PC-3 (cell line): Measurements from ENCODE around the gene SEPTIN2. TPM values are rescaled to one million over a fixed set of nuclear protein-coding genes. Genes with fewer than 3 reads are reported as not detected.

Experiments used
- ATAC-seq: fragments of 200-7000 bp; cut with Tn5 transposase; 2 replicates; pipeline ENCODE4 v1.9.1; 2020; ENCODE audit warnings: mild to moderate bottlenecking, moderate library complexity
- BruUV-seq: library from RNA; stranded (reverse); fragments of 400-500 nt; replicated peaks from 2 replicates; lab custom pipeline; 2021; lab: Mats Ljungman, UMichigan
- CTCF ChIA-PET: fragments of 300-600 bp; sonication (Branson Sonifier 250); formaldehyde crosslinking; loops from one replicate; lab custom pipeline; 2022; ENCODE audit warnings: antibody characterized with exemption; lab: Charles Lee
- POLR2A ChIA-PET: fragments of 300-600 bp; sonication (Branson Sonifier 250); formaldehyde crosslinking; loops from one replicate; lab custom pipeline; 2022; ENCODE audit warnings: antibody characterized with exemption; ENCODE audit not compliant: unreplicated experiment; lab: Charles Lee
- DNase-seq: peaks from one replicate; pipeline ENCODE4 v3.0.0-alpha.2; 2015
- H2AFZ ChIP-seq: fragments of 300-600 bp; sonication (generic); 2 replicates; pipeline ENCODE4 v1.6.0; 2016; ENCODE audit warnings: antibody characterized with exemption, low read length
- H3F3A ChIP-seq: fragments of 300-600 bp; sonication (generic); one replicate; pipeline ENCODE4 v1.6.0; 2017; ENCODE audit warnings: antibody characterized with exemption, low read length, control low read depth, mild to moderate bottlenecking; ENCODE audit not compliant: unreplicated experiment
- H3K27ac ChIP-seq: fragments of 300-600 bp; sonication (generic); 2 replicates; pipeline ENCODE4 v1.5.1; 2016; ENCODE audit warnings: mild to moderate bottlenecking, low read length
- H3K27me3 ChIP-seq: fragments of 300-600 bp; sonication (generic); 2 replicates; pipeline ENCODE4 v1.6.1; 2016; ENCODE audit warnings: low read length, mixed read lengths
- H3K36me3 ChIP-seq: fragments of 300-600 bp; sonication (generic); 2 replicates; pipeline ENCODE4 v1.6.1; 2016; ENCODE audit warnings: low read depth, mixed run types, low read length, mixed read lengths
- H3K4me1 ChIP-seq: fragments of 300-600 bp; sonication (generic); 2 replicates; pipeline ENCODE4 v1.5.1; 2016; ENCODE audit warnings: low read length; ENCODE audit not compliant: insufficient read depth
- H3K4me2 ChIP-seq: fragments of 300-600 bp; sonication (generic); 2 replicates; pipeline ENCODE4 v1.6.0; 2016; ENCODE audit warnings: low read length
- H3K4me3 ChIP-seq: fragments of 300-600 bp; sonication (generic); 2 replicates; pipeline ENCODE4 v1.5.1; 2016; ENCODE audit warnings: mild to moderate bottlenecking, low read length, mixed read lengths
- H3K79me2 ChIP-seq: fragments of 300-600 bp; sonication (generic); 2 replicates; pipeline ENCODE4 v1.6.1; 2017; ENCODE audit warnings: low read length, mixed read lengths
- H3K9ac ChIP-seq: fragments of 300-600 bp; sonication (generic); 2 replicates; pipeline ENCODE4 v1.6.0; 2016; ENCODE audit warnings: mild to moderate bottlenecking, low read length
- H3K9me2 ChIP-seq: fragments of 300-600 bp; sonication (generic); replicated peaks from 2 replicates; pipeline ENCODE4 v1.6.1; 2016; ENCODE audit warnings: mixed run types, low read length, mixed read lengths
- H3K9me3 ChIP-seq: fragments of 300-600 bp; sonication (generic); 2 replicates; pipeline ENCODE4 v1.6.1; 2016; ENCODE audit warnings: low read length, mixed read lengths
- H4K20me1 ChIP-seq: fragments of 300-600 bp; sonication (generic); 2 replicates; pipeline ENCODE4 v1.6.1; 2016; ENCODE audit warnings: low read length, mixed read lengths
- EZH2 ChIP-seq: fragments of 300-600 bp; sonication (generic); IDR thresholded peaks from one replicate; pipeline ENCODE4 v1.6.1; 2017; ENCODE audit warnings: antibody characterized with exemption, mild to moderate bottlenecking, low read length; ENCODE audit not compliant: unreplicated experiment
- EZH2phosphoT487 ChIP-seq: fragments of 300-600 bp; sonication (generic); IDR thresholded peaks from 2 replicates; pipeline ENCODE4 v1.6.1; 2018; ENCODE audit warnings: mild to moderate bottlenecking, antibody characterized with exemption, low read length, borderline replicate concordance
- intact Hi-C: fragments of 100-400 bp; cut with micrococcal nuclease; formaldehyde crosslinking; loops from 2 replicates; pipeline ENCODE4 v1.9.0; 2023
- total RNA-seq: library from RNA; depleted of rRNA; stranded (reverse); fragments of >200 nt; gene quantifications from 2 replicates; pipeline ENCODE4 v1.2.3, GENCODE V29; 2014
- TF ChIP-seq, protein P1 (sequence below): fragments of 300-600 bp; sonication (generic); conservative IDR thresholded peaks from 2 replicates; pipeline ENCODE4 v1.5.1; 2017; ENCODE audit warnings: antibody characterized with exemption, low read depth, mild to moderate bottlenecking, low read length

SEPTIN2 gene
- total RNA-seq, 1 experiment from 2014 or later = 185 TPM

- ATAC-seq = no peak
- no peaks in the 10 kb centered on the region for H3K9me3 ChIP-seq
- no peak for DNase-seq
- peaks cover 35% of the 10 kb centered on the region for H4K20me1 ChIP-seq
- intact Hi-C loops = loop anchor here (2.0 to 5.0 kb wide), 3 partner anchors 35 to 150 kb away; partner anchors contain the start of gene STK25
- no peaks in the 10 kb centered on the region for H3K9me2 ChIP-seq
- no peak for TF ChIP-seq EZH2phosphoT487
- TF ChIP-seq, protein P1, sequence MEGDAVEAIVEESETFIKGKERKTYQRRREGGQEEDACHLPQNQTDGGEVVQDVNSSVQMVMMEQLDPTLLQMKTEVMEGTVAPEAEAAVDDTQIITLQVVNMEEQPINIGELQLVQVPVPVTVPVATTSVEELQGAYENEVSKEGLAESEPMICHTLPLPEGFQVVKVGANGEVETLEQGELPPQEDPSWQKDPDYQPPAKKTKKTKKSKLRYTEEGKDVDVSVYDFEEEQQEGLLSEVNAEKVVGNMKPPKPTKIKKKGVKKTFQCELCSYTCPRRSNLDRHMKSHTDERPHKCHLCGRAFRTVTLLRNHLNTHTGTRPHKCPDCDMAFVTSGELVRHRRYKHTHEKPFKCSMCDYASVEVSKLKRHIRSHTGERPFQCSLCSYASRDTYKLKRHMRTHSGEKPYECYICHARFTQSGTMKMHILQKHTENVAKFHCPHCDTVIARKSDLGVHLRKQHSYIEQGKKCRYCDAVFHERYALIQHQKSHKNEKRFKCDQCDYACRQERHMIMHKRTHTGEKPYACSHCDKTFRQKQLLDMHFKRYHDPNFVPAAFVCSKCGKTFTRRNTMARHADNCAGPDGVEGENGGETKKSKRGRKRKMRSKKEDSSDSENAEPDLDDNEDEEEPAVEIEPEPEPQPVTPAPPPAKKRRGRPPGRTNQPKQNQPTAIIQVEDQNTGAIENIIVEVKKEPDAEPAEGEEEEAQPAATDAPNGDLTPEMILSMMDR = no peak
- TF ChIP-seq EZH2 = no peak
- H3F3A ChIP-seq = no peaks in the 10 kb centered on the region
- no TSS peak for BruUV-seq
- H3K36me3 ChIP-seq = peaks cover 21% of the 10 kb centered on the region; the same call in 1 of the 2 replicates
- no peaks in the 10 kb centered on the region for H3K27me3 ChIP-seq
- peak overlapping the region; percentile 91; the same call in 1 of the 2 replicates for H3K9ac ChIP-seq
- H3K4me1 ChIP-seq = peaks cover 18% of the 10 kb centered on the region
- H2AFZ ChIP-seq = no peak overlapping the region
- peak overlapping the region; percentile 97 for H3K4me2 ChIP-seq
- peaks cover 53% of the 10 kb centered on the region for H3K79me2 ChIP-seq
- H3K27ac ChIP-seq = no peak overlapping the region
- peak overlapping the region; percentile 98 for H3K4me3 ChIP-seq
- CTCF ChIA-PET = no interaction called here
- POLR2A ChIA-PET = no interaction called here
Measured at GRCh38 chr2:241357531-241357930, 41.8 kb downstream of the SEPTIN2 start.

DNA sequence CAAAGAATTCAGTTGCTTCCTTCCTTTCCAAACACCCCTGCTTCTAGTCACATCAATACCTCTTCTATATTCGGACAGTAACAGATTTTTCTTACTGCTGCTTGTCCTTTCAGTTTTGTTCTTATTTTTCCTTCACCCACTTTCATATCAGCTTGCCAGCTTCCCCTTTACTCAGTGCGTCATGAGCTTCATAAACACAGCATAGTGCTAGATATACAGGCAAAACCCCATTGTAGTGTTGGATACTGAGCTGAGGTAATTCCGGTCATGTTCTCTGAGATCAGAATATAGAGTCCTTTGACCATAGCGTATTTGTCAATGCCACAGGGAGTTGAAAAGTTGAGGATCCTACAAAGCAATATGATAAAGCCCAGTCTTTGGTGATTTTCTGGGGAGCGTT lies 42.7 kb downstream of the SEPTIN2 start:
- intact Hi-C loops = loop anchor here (5.0 kb wide), 1 partner anchor 149 kb away; the partner anchor contains the start of gene STK25
- POLR2A ChIA-PET = no interaction called here
- CTCF ChIA-PET = no interaction called here
- no TSS peak for BruUV-seq
- Histone ChIP-seq H3K4me2 (0 out of 2 replicates have a peak overlapping the region, but pooled peaks have one; percentile 97), H3K9ac (no peak overlapping the region), H3K79me2 (peaks cover 61% of the 10 kb centered on the region), H3K27ac (no peak overlapping the region), H4K20me1 (peaks cover 43% of the 10 kb centered on the region), H3F3A (no peaks in the 10 kb centered on the region), H2AFZ (no peak overlapping the region), H3K27me3 (no peaks in the 10 kb centered on the region), H3K4me1 (peaks cover 18% of the 10 kb centered on the region), H3K9me2 (no peaks in the 10 kb centered on the region), H3K36me3 (peaks cover 15% of the 10 kb centered on the region; the same call in 1 of the 2 replicates), H3K4me3 (no peak overlapping the region), H3K9me3 (no peaks in the 10 kb centered on the region)
- no peak for DNase-seq
- ATAC-seq = no peak
- TF ChIP-seq EZH2 = no peak
- TF ChIP-seq, protein P1 = no peak
- no peak for TF ChIP-seq EZH2phosphoT487

DNA sequence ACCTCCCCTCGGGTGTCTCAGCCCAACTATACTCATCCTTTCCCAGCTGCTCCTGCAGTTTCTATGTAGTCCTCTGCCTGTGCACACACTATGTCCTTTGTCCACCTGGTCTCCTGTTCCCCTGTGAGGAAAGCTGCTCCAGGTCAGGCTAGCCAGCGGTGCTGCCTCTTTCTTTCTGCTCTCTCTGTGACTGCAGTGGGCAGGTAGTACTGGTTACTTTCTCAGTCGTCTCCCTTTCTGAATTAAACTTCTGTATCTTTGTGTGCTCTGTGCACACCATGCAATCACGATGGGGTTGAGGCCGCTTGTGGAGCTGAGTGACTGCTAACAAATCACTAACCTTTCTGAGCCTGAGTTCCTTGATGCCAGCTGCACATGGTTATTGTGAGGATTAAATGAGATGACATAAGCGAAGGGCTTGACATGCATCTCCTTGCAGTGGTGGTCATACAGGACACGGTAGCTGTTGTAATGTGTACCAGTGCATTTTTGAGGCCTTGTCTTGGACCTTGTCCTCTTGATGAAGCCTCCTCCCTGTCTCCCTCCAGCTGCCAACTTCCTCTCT lies 43.8 kb downstream of the SEPTIN2 start:
- H3K79me2 ChIP-seq = peaks cover 71% of the 10 kb centered on the region
- TF ChIP-seq, protein P1 = no peak
- no peak for TF ChIP-seq EZH2phosphoT487
- TF ChIP-seq EZH2 = no peak

More for the DNA sequence above, 43.8 kb downstream of the SEPTIN2 start:
- intact Hi-C loops = loop anchor here (5.0 kb wide), 1 partner anchor 148 kb away; the partner anchor contains the start of gene STK25
- CTCF ChIA-PET = no interaction called here
- Histone ChIP-seq H3K4me3 (no peak overlapping the region), H2AFZ (no peak overlapping the region), H3K9me2 (no peaks in the 10 kb centered on the region), H3K4me1 (peaks cover 17% of the 10 kb centered on the region), H3F3A (no peaks in the 10 kb centered on the region), H3K36me3 (peaks cover 5% of the 10 kb centered on the region; the same call in 1 of the 2 replicates), H3K27me3 (no peaks in the 10 kb centered on the region), H4K20me1 (peaks cover 43% of the 10 kb centered on the region), H3K9ac (no peak overlapping the region), H3K9me3 (no peaks in the 10 kb centered on the region), H3K27ac (no peak overlapping the region), H3K4me2 (no peak overlapping the region)
- POLR2A ChIA-PET = no interaction called here
- ATAC-seq = no peak
- BruUV-seq = no TSS peak
- no peak for DNase-seq
